CD14-positive monocyte (primary cell): Measurements from ENCODE around the gene ZNF221. TPM values are rescaled to one million over a fixed set of nuclear protein-coding genes. Genes with fewer than 3 reads are reported as not detected.

Experiments
- DNase-seq, 3 donors: peaks; one replicate each; pipeline ENCODE4 v3.0.0-alpha.2; 2011 to 2022
- H2AFZ ChIP-seq: 2 replicates; pipeline ENCODE4 v1.6.0; 2012; ENCODE audit warnings: mild to moderate bottlenecking, low read depth, low read length, inconsistent platforms; ENCODE audit not compliant: insufficient read depth, poor library complexity, severe bottlenecking
- H3K27ac ChIP-seq, 2 donors: 1 replicate in 1 of 2; 2 replicates in 1 of 2; pipeline ENCODE4 v1.5.1; 2012 to 2013; ENCODE audit warnings: low read length in 2 of 2, control low read depth in 1 of 2, inconsistent platforms in 1 of 2, low read depth in 1 of 2, mild to moderate bottlenecking in 1 of 2
- H3K27me3 ChIP-seq, 2 donors: one replicate each; pipeline versions ENCODE4 v1.6.0 to v1.6.1; 2011 to 2013; ENCODE audit warnings: low read length in 2 of 2; ENCODE audit not compliant: control insufficient read depth in 2 of 2, insufficient read depth in 2 of 2
- H3K36me3 ChIP-seq, 2 donors: replicated peaks in 1 of 2; 1 replicate in 1 of 2; 2 replicates in 1 of 2; pipeline versions ENCODE4 v1.5.1 to v1.6.1; 2012 to 2013; ENCODE audit warnings: low read length in 2 of 2, control low read depth in 1 of 2, inconsistent platforms in 1 of 2, mild to moderate bottlenecking in 1 of 2; ENCODE audit not compliant: insufficient read depth in 2 of 2, control insufficient read depth in 1 of 2
- H3K4me1 ChIP-seq, 2 donors: 1 replicate in 1 of 2; 2 replicates in 1 of 2; pipeline versions ENCODE4 v1.5.1 to v1.6.1; 2012 to 2013; ENCODE audit warnings: low read length in 2 of 2, control low read depth in 1 of 2, inconsistent platforms in 1 of 2, mild to moderate bottlenecking in 1 of 2, moderate library complexity in 1 of 2; ENCODE audit not compliant: insufficient read depth in 2 of 2, control insufficient read depth in 1 of 2
- H3K4me2 ChIP-seq: replicated peaks from 2 replicates; pipeline ENCODE3; 2012; ENCODE audit warnings: low read length, moderate library complexity, mild to moderate bottlenecking; ENCODE audit not compliant: poor library complexity, severe bottlenecking; ENCODE audit errors: extremely low read depth
- H3K4me3 ChIP-seq, 3 experiments: fragments of 200-600 bp in 1 of 3; sonication (generic) in 1 of 3; replicated peaks in 1 of 3; 1 replicate in 2 of 3; 2 replicates in 1 of 3; pipeline ENCODE4 v1.5.1; 2011 to 2013; ENCODE audit warnings: low read length in 3 of 3, mild to moderate bottlenecking in 3 of 3, control low read depth in 2 of 3, low read depth in 2 of 3, inconsistent platforms in 1 of 3, moderate library complexity in 1 of 3
- H3K79me2 ChIP-seq: 2 replicates; pipeline ENCODE4 v1.6.0; 2012; ENCODE audit warnings: mild to moderate bottlenecking, control low read depth, inconsistent platforms, low read length, moderate library complexity; ENCODE audit not compliant: insufficient read depth
- H3K9ac ChIP-seq: 2 replicates; pipeline ENCODE4 v1.6.0; 2017; ENCODE audit warnings: low read length, mild to moderate bottlenecking; ENCODE audit not compliant: insufficient read depth, poor library complexity, severe bottlenecking
- H3K9me3 ChIP-seq, 2 donors: replicated peaks in 1 of 2; 1 replicate in 1 of 2; 2 replicates in 1 of 2; pipeline versions ENCODE4 v1.5.1 to v1.6.1; 2012 to 2013; ENCODE audit warnings: low read length in 2 of 2, control low read depth in 1 of 2; ENCODE audit not compliant: control insufficient read depth in 1 of 2, insufficient read depth in 1 of 2
- H4K20me1 ChIP-seq: 2 replicates; pipeline ENCODE4 v1.6.0; 2012; ENCODE audit warnings: mild to moderate bottlenecking, low read length, control low read depth, moderate library complexity; ENCODE audit not compliant: insufficient read depth
- H3K27ac Mint-ChIP-seq, 7 donors: one replicate each; pipeline ENCODE4 v1.8.0; 2020; ENCODE audit warnings: mild to moderate bottlenecking in 7 of 7, mixed read lengths in 7 of 7, moderate library complexity in 6 of 7, inconsistent platforms in 2 of 7
- H3K27me3 Mint-ChIP-seq, 3 donors: one replicate each; pipeline ENCODE4 v1.8.0; 2021 to 2022; ENCODE audit warnings: low read depth in 3 of 3, mild to moderate bottlenecking in 3 of 3, mixed read lengths in 3 of 3, moderate library complexity in 3 of 3, inconsistent platforms in 1 of 3
- H3K36me3 Mint-ChIP-seq, 2 donors: one replicate each; pipeline ENCODE4 v1.8.0; 2020; ENCODE audit warnings: mixed read lengths in 2 of 2, inconsistent platforms in 1 of 2, mild to moderate bottlenecking in 1 of 2
- H3K4me1 Mint-ChIP-seq: one replicate; pipeline ENCODE4 v1.8.0; 2020; ENCODE audit warnings: mild to moderate bottlenecking, mixed read lengths
- H3K4me3 Mint-ChIP-seq, 2 donors: one replicate each; pipeline ENCODE4 v1.8.0; 2020; ENCODE audit warnings: mild to moderate bottlenecking in 2 of 2, mixed read lengths in 2 of 2, moderate library complexity in 1 of 2
- H3K9me3 Mint-ChIP-seq, 7 donors: one replicate each; pipeline ENCODE4 v1.8.0; 2020 to 2022; ENCODE audit warnings: mixed read lengths in 7 of 7, mild to moderate bottlenecking in 6 of 7, moderate library complexity in 6 of 7, inconsistent platforms in 2 of 7
- CTCF ChIP-seq: fragments of 200-600 bp; IDR thresholded peaks from one replicate; pipeline ENCODE4 v1.8.0; 2022; ENCODE audit warnings: antibody characterized with exemption, mild to moderate bottlenecking
- WGBS: methylation state at CpG from one replicate; pipeline ENCODE4 v1.1.5; 2013; ENCODE audit warnings: missing lambda C conversion rate; ENCODE audit not compliant: insufficient coverage; 5-methylcytosine and 5-hydroxymethylcytosine counted together
- intact Hi-C, 2 donors: fragments of 100-400 bp; cut with micrococcal nuclease; formaldehyde crosslinking; loops; one replicate each; pipeline versions ENCODE4 v1.15.0 to v1.15.1; 2023
- polyA plus RNA-seq, 3 donors: library from polyadenylated mRNA; depleted of rRNA in 1 of 3; unstranded in 2 of 3; stranded (reverse) in 1 of 3; fragments of 300-500 nt in 2 of 3; fragments of >200 nt in 1 of 3; fragmentation: Illumina TruSeq in 2 of 3; gene quantifications; 1 replicate in 2 of 3; 2 replicates in 1 of 3; pipeline ENCODE4 v1.2.3, GENCODE V29; 2012 to 2021

Gene ZNF221
- polyA plus RNA-seq, 3 donors = 0.13 to 0.29 TPM; not detected in 1

- H3K36me3 Mint-ChIP-seq = peaks cover 4 to 6% of the 10 kb centered on the region in 2 donors
- peaks cover 0 to 2% (median 2%) of the 10 kb centered on the region in 3 donors for H3K27me3 Mint-ChIP-seq
- no peak overlapping the region for H2AFZ ChIP-seq
- no peaks in the 10 kb centered on the region for H4K20me1 ChIP-seq
- no peaks in the 10 kb centered on the region for H3K27me3 ChIP-seq
- WGBS = 100% methylated on average over 1 of the region's 1 CpG
- H3K9ac ChIP-seq = no peak overlapping the region
- H3K4me1 ChIP-seq = no peaks in the 10 kb centered on the region
- H3K4me2 ChIP-seq = no peak overlapping the region
- TF ChIP-seq CTCF = no peak
- peaks cover 44 to 89% (median 73%) of the 10 kb centered on the region in 7 donors for H3K9me3 Mint-ChIP-seq
- no peak overlapping the region for H3K27ac Mint-ChIP-seq
- H3K4me1 Mint-ChIP-seq = no peaks in the 10 kb centered on the region
- H3K27ac ChIP-seq = no peak overlapping the region
- peaks cover 43 to 93% of the 10 kb centered on the region in 2 donors for H3K9me3 ChIP-seq
- H3K4me3 Mint-ChIP-seq = no peak overlapping the region
- H3K4me3 ChIP-seq = no peak overlapping the region
- no peaks in the 10 kb centered on the region for H3K79me2 ChIP-seq
- intact Hi-C loops = no loop called here
- DNase-seq = no peak
- peaks cover 3 to 7% of the 10 kb centered on the region in 2 donors for H3K36me3 ChIP-seq
Measured at GRCh38 chr19:43908659-43909058, 42.4 kb upstream of the ZNF221 start.

- Histone ChIP-seq H3K4me2 (no peak overlapping the region), H3K9ac (no peak overlapping the region), H4K20me1 (no peaks in the 10 kb centered on the region), H3K27ac (no peak overlapping the region), H3K36me3 (peaks cover 25 to 29% of the 10 kb centered on the region in 2 donors), H3K4me1 (no peaks in the 10 kb centered on the region), H2AFZ (no peak overlapping the region), H3K9me3 (peaks cover 54 to 99% of the 10 kb centered on the region in 2 donors), H3K27me3 (no peaks in the 10 kb centered on the region), H3K4me3 (no peak overlapping the region), H3K79me2 (no peaks in the 10 kb centered on the region)
- Mint-ChIP-seq H3K9me3 (peaks cover 52 to 90% (median 82%) of the 10 kb centered on the region in 7 donors), H3K36me3 (peaks cover 25 to 26% of the 10 kb centered on the region in 2 donors), H3K27ac (no peak overlapping the region), H3K27me3 (peaks cover 0 to 2% (median 0%) of the 10 kb centered on the region in 3 donors), H3K4me1 (no peaks in the 10 kb centered on the region), H3K4me3 (no peak overlapping the region)
- TF ChIP-seq CTCF = no peak
- no peak for DNase-seq
- intact Hi-C loops = no loop called here
Measured at GRCh38 chr19:43910884-43911283, 40.1 kb upstream of the ZNF221 start.
